ENCODE data around the gene TCF3.

The TCF3 gene

DNA sequence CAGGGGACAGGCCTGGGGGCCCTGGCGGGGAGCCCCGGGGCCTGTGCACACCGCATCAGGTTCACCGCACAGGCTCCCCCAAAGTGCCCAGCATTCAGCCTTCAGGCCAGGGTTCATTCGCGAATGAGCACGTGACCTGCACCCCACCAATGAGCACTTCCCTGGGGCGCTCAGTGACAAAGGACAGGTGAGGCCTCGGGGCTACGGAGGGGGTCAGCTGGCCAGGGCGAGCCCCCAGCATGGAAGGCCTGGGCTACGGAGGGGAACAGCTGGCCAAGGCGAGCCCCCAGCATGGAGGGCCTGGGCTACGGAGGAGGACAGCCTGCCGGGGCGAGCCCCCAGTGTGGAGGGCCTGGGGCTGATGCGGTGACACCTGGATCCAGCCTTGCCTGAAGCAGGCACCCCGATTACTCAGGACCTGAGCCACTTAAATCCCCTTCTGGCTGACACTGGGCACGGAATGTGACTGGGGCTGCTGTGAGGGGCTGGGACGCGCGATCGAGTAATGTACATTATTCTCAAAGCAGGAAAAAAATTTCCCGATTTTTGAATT lies 23.1 kb downstream of the TCF3 start:
- DNase-seq: no peak

DNA sequence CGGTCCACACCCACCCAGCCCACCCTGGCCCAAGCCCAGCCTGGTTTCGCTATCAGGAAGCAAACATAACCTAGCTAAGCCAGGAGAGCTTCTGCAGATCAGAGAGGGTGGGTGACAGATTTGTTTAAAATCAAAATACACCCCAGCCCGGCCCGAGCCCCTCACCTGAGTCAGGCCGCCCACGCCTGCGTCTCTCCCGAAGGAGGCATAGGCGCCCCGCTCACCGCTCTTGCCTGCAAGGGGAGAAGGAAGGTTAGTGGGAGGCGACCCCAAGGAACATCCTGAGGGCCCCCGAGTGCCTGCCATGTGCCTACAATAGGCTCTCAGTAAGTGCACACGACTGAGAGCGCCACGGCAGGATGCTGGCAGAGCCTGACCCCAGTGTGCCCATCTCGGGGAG lies 25.2 kb downstream of the TCF3 start:
- no peak for DNase-seq

DNA sequence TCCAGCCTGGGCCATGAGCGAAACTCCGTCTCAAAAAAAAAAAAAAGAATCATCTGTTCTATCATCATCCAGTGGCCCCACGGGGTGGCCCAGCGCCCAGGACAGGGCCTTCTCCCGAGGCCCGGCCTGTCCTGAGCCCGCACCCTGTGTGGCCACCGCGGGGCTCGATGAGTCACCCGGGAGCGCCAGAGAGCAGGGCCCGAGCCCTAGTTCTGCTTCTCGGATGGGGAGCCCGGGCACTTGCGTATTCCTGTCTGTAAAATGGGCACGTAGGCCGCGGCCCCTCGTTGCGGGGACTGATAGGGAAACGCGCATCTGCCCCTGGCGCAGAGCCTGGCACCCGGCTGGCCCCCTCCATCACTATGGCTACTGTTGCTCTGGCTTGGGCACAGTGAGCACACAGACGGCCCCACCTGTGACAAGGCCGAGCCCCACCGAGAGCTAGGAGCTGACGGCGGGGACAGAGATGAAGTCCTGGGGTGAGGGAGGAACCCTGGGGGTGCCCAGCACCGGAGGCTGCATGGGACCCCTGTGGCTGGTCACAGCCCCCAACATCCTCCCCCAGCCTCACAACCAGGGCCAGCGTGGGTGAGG lies 25.9 kb downstream of the TCF3 start:
- no peak for DNase-seq

DNA sequence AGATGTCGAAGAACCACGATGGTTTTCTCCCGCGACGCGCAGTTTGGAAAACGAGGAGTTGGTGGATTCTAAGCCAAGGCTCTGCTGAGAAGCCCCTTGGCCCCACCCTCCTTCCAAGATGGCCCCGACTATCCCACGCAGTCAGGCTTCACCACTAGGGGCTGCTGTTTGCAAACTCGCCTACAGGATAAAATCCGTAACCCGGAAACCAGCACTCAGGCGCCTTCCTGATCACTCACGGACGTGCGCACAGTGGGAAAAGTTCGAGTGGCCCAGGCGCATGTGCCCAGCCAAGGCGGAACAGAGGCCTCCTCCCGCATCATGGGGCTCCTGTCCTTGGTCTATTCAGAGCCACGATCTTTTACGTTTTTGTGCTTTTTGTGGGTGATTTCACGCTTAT lies 28.0 kb downstream of the TCF3 start:
- no peak for DNase-seq

DNA sequence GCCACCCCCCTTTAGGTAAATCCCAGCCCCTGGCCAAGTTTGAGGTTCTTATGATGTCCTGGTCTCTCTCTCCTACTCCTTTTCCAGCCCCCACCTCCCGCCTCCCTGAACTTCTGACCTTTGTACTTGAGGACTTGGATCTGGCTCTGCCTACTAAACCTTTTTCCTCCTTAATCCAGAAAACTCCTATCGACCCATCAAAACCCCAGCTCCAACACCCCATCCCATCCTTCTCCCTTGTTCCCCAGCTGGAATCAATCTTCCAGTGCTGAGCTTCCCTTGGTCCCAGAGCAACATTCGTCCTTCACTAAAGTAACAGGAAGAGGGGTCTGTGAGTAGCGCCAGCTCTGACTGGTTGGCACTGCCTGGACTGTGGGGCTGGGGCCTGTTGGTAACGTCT lies 29.9 kb downstream of the TCF3 start:
- no peak for DNase-seq

DNA sequence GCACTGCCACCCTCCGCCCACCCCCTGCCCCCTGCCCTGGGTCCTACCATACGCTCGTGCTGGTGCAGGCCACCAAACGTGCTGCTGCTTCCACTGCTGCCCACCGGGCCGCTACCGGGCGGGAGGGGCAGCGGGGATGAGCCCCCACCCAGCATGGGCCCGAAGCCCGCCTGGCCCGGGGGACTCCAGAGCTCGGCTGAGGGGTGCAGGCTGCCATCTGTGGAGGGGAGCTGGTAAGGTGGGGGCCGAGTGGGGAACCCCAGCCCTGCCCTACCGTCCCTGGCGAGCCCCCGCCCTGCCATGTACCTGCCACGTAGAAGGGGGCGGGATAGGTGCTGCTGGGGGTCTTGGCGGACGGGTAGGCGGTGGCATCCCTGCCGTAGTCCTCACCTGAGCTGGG lies 30.4 kb downstream of the TCF3 start:
- DNase-seq: no peak

DNA sequence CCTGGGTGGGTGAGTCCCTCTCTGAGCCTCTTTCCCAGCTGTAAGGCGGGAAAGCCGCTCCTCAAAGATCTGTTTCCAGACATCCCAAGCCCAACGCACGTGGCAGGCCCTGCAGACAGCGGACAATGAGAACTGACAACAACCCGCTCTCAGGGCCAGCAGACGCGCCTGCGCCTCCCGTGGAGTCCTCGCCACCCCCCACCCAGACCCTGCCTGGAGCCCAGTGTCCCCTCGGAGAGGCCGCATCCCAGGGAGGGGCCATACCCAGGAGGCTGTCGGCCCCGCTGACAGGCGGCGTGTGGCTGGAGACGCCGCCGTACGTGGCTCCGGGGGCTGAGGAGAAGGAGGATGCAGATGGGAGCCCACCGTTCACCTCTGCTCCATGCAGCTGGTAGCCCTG lies 30.8 kb downstream of the TCF3 start:
- no peak for DNase-seq

DNA sequence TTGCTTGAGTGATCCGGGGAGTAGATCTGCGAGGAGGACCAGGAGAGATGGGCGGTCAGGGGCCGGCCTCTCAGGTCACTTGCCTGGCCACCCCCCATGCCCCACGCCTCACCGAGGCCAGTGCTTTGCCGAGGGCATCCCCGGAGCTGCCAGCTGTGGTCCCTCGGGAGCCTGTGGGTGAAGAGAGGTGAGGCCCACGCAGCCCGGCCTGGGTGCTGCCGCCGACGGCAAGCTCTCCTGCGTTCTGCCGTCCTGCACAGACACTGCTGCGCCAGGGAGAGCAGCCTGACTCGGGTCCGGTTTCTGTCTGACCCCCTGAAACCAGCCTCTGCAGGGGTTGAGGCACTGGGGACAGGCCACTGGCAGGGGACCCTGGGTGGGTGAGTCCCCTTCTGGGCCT lies 31.4 kb downstream of the TCF3 start:
- DNase-seq: no peak

DNA sequence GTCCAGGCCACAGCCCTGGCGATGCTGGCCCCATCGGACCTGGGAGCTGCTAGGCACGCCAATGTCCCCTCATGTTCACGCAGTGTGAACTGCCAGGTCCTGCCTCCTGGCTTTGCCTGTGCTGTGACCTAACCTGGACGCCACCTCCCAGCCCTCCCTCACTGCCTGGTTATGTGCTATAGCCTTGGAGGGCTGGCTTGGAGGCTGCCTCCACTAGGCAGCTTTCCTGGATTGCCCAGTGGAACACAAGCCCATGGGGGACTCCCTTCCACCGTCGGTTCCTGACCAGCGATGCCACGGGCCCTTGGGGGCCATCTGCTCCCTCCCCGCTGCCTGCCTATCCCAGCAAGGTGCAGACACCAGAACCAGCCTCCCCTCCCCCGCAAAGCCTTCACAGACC lies 31.9 kb downstream of the TCF3 start:
- no peak for DNase-seq

DNA sequence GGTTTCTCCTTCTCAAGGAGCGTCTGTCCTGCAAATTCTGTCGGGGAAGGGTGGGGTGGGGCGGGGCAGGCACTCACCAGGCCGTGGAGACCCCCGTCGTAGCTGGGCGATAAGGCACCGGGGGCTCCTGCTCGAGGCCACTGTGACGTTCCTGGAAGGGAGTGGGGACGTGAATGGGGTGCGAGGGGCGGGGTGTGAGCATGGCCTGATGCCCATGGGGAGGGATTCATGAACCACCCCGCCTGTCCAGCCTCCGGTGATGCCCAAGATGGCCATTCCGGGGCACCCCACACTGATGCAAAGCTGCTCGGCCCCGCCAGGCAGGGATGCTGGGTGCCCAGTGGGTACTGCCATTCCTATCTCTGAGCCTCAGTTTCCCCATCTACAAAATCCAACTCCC lies 32.7 kb downstream of the TCF3 start:
- DNase-seq: no peak

DNA sequence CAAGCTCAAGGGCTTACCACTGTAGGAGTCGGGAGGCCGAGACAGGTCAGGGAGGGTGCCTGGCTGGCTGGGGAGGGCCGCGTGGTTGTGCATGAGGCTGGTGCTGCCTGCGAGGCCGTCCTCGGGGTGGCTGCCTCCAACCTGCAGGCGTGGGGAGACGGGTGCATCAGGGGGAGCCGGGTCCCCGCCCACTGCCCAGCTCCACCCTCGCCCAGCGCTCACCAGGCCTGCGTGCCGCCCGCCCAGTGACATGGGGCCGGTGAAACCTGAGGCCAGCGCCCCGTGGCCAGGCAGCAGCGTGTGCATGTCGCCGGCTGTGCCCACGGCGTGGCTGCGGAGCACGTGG lies 33.3 kb downstream of the TCF3 start:
- DNase-seq: no peak

DNA sequence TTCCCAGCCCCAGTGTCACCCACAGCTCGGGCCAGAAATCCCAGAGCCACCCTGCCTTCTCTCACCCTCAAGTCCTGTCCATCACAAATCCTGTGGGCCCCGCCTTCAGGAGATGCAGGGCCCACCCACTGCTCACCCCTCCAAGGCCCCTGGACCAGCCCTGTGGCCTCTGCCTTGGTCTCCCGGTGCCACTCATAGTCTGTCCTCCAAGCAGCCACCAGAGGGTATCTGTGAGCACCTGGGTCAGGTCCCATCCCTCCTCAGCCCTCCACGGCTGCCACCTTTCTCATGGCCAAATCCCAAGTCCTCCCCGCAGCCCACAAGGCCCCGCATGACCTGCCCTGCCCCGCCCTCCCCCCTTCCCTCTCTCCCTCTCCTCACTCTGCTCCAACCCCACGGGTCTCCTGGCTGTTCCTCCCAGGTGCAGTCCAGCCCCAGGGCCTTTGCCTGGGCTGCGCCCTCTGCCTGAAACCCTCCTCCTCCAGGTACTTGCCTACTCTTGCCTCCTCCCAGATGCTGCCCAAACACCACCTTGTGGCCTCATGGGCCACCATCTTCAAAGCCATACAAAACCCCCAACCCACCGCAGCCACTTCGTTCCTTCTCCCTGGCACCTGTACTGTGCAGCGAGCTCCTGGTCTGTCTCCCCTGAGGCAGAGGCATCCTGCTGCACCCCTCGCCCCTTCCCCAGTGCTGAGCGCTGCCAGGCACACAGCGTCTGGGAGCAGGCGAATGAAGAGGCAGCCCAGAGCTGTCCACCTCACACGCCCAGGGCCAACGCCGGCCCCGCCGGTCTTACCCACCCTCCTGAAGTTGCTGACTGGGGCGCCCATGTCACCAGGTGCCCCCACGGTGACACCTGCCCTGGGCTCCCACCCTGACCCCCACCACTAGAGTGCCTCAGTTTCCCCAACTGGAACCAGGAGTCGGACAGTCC lies 34.0 kb downstream of the TCF3 start:
- no peak for DNase-seq

DNA sequence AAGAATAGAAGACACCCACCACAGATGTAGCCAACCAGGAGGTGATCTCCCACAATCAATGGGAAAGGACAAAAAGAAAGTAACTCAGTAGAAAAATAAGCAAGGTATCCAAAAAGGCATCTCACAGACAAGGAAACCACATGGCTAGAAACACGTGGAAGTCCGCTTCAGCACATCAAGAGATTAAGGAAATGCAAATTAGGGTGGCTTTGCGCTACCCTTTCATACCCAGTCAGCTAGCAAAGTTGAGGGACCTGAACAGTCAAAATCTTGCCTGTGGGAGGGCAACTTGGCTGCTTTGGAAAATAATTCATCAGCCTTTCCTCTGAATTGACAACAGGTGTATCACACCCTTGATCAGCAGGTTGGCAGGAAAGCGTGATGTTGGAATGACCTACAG lies 35.5 kb downstream of the TCF3 start:
- DNase-seq: no peak

DNA sequence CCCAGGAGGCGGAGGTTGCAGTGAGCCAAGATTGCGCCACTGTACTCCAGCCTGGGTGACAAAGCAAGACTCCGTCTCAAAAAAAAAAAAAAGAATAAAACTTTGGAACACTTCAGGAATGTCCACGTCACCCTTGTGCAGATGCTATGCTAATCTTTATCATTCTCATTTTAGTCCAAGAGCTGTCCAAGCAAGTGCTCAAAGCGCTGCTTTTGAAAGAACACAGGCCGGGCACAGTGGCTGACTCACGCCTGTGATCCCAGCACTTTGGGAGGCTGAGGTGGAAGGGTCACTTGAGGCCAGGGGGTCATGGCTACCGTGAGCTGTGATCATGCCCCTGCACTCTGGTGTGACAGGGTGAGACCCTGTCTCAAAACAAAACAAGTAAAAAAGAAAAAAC lies 36.0 kb downstream of the TCF3 start:
- DNase-seq: no peak

DNA sequence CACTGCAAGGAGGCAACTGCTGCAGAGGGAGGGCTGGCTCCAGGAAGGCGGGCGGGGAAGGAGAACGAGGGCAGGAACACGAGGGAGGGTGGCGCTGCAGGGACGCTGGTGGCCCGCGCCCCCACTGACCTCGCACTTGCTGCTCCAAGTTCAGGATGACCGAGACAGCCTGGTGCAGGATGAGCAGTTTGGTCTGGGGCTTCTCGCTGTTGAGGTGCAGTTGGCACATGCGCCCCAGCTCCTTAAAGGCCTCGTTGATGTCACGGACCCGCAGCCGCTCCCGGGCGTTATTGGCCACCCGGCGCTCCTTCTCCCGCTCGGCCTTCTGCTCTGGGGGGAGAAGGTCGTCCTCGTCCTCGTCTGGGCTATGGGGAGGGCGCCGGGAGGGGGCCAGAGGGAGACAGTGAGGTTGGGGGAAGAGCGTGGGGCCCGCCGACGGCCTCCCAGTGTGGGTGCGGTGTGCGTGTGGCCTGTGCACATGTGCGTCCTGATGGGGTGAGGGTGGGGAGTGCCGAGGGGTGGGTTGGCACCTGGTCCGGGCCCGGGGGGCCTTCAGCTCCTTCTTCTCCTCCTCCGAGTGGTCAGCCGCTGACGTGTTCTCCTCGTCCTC lies 37.2 kb downstream of the TCF3 start:
- DNase-seq: no peak

DNA sequence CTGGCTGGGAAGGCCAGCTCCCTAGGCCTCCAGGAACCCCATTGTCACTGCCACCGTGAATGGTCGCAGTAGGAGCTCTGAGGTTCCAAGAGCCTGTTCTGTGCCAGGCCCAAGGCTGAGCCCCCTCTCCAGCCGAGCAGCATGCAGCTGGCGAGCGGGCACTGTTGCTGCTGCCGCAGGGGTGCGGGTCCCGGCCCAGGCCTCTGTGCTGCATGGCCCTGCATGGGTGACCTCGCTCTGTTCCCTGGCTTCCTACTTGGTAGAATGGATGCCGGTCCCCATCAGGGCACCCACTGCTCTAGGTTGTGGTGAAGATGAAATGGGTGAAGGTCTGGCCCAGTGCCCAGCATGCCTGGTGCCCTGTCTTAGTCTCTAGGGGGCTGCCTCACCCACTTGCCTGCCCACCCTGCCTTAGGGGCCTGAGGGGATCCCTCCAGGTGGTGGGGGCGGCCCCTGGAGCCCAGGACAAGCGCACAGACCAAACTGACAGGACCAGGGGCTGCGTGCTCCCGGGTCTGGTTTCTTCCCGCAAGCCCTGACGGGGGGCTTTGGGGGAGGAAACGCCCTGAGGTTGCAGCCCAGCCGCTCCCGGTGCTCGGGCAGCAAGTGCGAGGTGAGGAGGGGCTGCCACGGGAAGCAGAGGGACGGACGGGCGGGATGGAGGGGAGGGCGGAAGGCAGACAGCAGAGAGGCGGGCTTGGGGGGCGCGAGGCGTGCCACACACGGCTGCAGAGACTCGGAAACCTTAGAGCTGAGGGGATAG lies 38.4 kb downstream of the TCF3 start:
- no peak for DNase-seq

DNA sequence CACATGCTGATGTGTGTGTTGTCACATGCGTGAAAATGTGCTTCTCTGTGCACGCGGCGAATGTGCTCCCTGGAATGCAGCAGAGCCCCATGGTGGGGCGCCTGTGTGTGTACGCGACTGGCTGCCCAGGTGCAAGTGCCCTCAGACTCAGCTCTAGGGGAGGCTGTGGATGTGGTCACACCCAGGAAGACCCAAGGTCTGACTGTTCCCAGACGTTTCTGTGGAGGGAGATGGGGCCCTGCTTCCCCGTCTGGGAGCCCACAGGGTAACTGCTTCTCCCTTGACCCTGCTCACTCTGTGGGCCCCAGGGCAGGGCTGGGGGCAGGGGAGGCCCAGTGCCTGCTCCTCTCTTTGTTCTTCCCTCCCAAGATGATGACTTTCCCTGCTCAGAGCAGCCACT lies 39.3 kb downstream of the TCF3 start:
- no peak for DNase-seq

DNA sequence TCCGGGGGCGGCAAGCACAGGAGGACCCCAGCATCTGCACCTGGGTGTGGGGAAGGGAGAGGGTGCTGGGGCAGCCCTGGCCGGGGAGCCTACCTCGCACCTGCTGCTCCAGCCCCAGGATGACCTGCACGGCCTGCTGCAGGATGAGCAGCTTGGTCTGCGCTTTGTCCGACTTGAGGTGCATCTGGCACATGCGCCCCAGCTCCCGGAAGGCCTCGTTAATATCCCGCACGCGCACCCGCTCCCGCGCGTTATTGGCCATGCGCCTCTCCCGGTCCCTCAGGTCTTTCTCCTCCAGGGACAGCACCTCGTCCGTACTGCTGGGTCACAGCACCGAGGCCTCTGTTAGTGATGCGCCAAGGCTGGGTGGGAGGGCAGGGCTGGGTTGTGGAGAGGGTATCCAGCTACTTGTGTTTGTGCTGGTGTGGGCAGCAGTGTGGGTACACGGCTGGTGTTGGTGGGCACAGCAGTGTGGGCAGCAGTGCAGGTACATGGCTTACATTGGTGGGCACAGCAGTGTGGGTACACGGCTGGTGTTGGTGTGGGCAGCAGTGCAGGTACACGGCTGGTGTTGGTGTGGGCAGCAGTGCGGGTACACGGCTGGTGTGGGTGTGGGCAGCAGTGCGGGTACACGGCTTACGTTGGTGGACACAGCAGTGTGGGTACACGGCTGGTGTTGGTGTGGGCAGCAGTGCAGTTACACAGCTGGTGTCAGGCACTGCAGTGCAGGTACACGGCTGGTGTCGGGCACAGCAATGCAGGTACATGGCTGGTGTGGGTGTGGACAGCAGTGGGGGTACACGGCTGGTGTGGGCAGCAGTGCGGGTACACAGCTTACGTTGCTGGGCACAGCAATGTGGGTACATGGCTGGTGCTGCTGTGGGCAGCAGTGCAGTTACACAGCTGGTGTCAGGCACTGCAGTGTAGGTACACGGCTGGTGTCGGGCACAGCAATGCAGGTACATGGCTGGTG lies 40.0 kb downstream of the TCF3 start:
- no peak for DNase-seq

DNA sequence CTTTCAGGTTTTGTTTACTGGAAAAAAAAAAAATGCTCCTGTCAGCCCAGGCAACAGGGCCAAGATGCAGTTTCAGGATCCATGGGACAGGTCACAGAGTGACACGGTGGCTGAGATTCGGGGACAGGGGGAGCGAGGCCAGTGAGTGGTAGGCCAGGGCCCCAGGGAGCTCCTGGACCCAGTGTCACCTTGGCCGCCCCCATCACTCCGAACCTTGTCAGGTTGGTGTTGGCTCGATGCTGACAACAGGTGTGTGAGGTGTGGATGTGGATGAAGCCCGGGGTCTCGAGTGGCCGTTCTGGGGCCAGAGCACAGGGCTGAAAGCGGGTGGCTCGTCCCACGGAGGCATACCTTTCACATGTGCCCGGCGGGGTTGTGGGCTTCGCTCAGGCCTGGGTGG lies 41.1 kb downstream of the TCF3 start:
- DNase-seq: no peak

DNA sequence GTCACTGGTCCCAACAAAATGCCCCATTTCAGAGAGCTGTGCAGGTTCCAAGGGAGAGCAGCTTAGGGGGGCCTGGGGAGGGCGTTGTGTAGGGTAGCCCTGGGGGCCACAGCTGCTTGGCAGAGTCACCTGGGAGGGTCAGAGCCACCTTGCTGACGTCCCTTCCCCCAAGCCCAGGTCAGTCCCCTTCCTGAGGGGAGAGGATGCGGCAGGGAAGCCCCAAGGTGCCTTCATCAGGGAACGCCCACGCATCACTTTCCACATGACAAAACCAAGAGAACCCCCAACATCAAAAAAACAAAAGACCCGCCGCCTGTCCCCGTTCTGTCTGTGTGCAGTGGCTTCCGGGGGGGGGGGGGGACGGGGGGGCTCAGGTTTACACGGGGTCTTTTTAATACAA lies 41.8 kb downstream of the TCF3 start:
- DNase-seq: no peak

DNA sequence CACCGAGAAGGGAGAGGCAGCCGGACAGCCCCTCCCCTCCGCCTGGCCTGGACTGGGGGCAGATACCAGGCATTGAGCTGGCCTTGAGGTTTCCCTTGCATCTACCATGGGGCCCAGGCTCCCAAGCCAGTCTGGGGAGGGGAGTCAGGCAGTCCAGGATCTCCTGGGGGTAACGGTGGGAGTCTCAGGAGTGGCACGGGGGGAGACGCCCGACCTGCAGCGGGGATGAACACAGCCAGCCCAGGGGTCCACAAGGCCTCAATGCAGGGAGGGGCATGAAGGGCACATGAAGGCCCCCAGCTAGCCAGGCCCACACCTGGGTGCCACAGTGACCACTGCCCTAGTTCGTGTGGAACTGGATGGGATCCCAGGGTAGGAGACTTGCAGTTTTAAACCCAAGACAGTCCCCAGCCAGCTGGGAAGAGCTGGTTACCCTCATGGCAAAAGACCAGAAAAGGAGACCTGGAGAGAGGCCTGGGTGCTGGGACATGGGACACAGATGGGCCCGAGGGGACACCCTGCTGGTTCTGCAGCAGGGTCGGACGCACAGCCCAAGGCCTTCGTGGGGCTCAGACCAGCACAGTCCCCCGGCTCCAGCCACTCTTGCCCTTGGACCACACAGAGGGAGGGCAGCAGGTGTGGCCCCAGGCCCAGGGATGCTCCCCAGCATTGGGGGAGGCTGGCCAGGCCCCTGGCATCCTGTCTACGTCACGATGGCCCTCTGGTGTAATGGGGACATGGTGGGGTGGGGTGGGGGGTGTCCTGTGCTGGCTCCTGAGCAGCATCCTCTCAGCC lies 42.5 kb downstream of the TCF3 start:
- DNase-seq: no peak

DNA sequence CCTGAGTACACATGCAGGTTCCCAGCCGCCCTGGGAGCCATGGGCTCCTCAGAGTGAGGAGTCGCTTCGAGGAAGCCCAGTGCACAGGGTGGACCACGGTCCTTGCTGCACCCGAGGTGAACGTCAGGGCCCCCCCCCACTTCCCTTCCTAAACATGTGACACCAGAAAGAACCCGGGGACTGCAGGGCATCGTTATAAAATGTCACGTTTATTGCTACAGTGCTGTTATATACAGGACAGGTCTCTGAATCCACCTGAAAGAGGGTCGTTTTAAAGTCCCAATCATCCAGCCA lies 43.4 kb downstream of the TCF3 start:
- no peak for DNase-seq
